ENCODE data around the gene PODNL1. TPM values are rescaled to one million over a fixed set of nuclear protein-coding genes. Genes with fewer than 3 reads are reported as not detected.

Gene PODNL1
- total and polyA plus RNA-seq, 2 of the 13 experiments (the other 11 are each of a cell fraction or from before 2014, with no cell fraction given) = 0.18 TPM; not detected in 1

DNA sequence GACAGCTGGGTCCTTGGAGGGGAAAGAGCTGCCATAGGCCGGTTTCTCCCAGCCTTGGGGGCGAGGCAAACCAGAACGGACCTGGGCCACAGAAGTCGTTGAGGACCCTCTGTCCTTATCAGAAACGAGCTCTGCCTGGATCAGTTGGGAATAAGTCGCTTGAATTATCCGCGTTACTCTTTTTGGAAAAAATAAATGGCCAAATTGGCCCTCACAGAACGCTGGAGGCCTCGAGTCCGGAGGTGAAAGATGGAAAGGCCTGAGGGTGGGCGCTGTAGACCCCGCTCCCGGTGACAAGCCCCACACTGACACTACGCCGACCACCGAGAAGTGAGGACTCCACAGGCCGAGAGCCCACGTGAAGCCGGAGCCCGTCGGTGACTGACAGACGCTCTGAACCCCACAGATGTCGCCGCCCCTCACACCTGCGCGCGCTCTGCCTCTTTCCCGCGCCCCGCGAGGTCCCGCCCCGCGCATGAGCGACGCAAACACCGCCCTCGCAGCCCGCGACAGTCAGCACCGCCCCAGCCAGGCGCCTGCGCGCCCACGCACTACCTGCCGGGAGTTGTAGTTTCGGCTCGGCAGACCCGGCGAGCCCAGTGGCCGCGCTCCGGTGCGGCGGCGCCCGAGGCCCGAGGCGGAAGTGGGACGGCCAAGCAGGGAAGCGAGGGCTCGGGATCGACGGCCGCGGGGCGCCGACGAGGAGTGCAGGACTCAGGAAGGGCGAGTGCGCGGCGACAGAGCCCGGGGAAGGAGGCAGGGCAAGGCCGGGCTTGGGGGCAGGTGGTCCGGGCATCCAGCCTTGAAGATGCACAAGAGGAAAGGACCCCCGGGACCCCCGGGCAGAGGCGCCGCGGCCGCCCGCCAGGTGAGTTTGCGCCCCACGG lies 32.3 kb downstream of the PODNL1 start, which contains the start of the genes BRME1 and CC2D1A (continued):
- TF ChIP-seq, protein P1, sequence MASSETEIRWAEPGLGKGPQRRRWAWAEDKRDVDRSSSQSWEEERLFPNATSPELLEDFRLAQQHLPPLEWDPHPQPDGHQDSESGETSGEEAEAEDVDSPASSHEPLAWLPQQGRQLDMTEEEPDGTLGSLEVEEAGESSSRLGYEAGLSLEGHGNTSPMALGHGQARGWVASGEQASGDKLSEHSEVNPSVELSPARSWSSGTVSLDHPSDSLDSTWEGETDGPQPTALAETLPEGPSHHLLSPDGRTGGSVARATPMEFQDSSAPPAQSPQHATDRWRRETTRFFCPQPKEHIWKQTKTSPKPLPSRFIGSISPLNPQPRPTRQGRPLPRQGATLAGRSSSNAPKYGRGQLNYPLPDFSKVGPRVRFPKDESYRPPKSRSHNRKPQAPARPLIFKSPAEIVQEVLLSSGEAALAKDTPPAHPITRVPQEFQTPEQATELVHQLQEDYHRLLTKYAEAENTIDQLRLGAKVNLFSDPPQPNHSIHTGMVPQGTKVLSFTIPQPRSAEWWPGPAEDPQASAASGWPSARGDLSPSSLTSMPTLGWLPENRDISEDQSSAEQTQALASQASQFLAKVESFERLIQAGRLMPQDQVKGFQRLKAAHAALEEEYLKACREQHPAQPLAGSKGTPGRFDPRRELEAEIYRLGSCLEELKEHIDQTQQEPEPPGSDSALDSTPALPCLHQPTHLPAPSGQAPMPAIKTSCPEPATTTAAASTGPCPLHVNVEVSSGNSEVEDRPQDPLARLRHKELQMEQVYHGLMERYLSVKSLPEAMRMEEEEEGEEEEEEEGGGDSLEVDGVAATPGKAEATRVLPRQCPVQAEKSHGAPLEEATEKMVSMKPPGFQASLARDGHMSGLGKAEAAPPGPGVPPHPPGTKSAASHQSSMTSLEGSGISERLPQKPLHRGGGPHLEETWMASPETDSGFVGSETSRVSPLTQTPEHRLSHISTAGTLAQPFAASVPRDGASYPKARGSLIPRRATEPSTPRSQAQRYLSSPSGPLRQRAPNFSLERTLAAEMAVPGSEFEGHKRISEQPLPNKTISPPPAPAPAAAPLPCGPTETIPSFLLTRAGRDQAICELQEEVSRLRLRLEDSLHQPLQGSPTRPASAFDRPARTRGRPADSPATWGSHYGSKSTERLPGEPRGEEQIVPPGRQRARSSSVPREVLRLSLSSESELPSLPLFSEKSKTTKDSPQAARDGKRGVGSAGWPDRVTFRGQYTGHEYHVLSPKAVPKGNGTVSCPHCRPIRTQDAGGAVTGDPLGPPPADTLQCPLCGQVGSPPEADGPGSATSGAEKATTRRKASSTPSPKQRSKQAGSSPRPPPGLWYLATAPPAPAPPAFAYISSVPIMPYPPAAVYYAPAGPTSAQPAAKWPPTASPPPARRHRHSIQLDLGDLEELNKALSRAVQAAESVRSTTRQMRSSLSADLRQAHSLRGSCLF (CRISPR knock-in tag; IDR thresholded peaks at IDR 0.05; ENCODE audit: borderline replicate concordance) = no peak
- TF ChIP-seq, protein P2, sequence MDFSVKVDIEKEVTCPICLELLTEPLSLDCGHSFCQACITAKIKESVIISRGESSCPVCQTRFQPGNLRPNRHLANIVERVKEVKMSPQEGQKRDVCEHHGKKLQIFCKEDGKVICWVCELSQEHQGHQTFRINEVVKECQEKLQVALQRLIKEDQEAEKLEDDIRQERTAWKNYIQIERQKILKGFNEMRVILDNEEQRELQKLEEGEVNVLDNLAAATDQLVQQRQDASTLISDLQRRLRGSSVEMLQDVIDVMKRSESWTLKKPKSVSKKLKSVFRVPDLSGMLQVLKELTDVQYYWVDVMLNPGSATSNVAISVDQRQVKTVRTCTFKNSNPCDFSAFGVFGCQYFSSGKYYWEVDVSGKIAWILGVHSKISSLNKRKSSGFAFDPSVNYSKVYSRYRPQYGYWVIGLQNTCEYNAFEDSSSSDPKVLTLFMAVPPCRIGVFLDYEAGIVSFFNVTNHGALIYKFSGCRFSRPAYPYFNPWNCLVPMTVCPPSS (IDR thresholded peaks at IDR 0.05) = no peak
- TF ChIP-seq ZNF24 (IDR thresholded peaks at IDR 0.05) = no peak
- TF ChIP-seq ZNF224 (CRISPR knock-in tag; IDR thresholded peaks at IDR 0.05) = peak; percentile 32; the same call in 1 of the 2 replicates
- no peak for TF ChIP-seq ZNF749 (CRISPR knock-in tag; IDR thresholded peaks at IDR 0.05; ENCODE audit: borderline replicate concordance)
- no peak for TF ChIP-seq NFRKB (IDR thresholded peaks at IDR 0.05)
- 0 out of 2 replicates have a peak, but pooled peaks have one; percentile 22 for TF ChIP-seq KLF13 (CRISPR knock-in tag; IDR thresholded peaks at IDR 0.05)
- TF ChIP-seq KDM3A (CRISPR knock-in tag; IDR thresholded peaks at IDR 0.05; ENCODE audit: low read depth) = peak; percentile 68; the same call in 1 of the 2 replicates
- TF ChIP-seq SNAI1 (CRISPR knock-in tag; IDR thresholded peaks at IDR 0.05; ENCODE audit: borderline replicate concordance) = no peak
- TF ChIP-seq ZNF557 (CRISPR knock-in tag; IDR thresholded peaks at IDR 0.05) = 0 out of 2 replicates have a peak, but pooled peaks have one; percentile 71
- TF ChIP-seq, protein P3, sequence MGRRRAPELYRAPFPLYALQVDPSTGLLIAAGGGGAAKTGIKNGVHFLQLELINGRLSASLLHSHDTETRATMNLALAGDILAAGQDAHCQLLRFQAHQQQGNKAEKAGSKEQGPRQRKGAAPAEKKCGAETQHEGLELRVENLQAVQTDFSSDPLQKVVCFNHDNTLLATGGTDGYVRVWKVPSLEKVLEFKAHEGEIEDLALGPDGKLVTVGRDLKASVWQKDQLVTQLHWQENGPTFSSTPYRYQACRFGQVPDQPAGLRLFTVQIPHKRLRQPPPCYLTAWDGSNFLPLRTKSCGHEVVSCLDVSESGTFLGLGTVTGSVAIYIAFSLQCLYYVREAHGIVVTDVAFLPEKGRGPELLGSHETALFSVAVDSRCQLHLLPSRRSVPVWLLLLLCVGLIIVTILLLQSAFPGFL (CRISPR knock-in tag; IDR thresholded peaks at IDR 0.05) = no peak
- TF ChIP-seq RBFOX2 (IDR thresholded peaks at IDR 0.05; ENCODE audit: low read depth, low read length) = peak; percentile 92
- TF ChIP-seq HES4 (CRISPR knock-in tag; IDR thresholded peaks at IDR 0.05; ENCODE audit: borderline replicate concordance) = peak; percentile 96
- no peak for TF ChIP-seq GZF1 (CRISPR knock-in tag; IDR thresholded peaks at IDR 0.05)
- TF ChIP-seq ETV5 (CRISPR knock-in tag; IDR thresholded peaks at IDR 0.05; ENCODE audit: borderline replicate concordance) = peak; percentile 85
- TF ChIP-seq, protein P4, sequence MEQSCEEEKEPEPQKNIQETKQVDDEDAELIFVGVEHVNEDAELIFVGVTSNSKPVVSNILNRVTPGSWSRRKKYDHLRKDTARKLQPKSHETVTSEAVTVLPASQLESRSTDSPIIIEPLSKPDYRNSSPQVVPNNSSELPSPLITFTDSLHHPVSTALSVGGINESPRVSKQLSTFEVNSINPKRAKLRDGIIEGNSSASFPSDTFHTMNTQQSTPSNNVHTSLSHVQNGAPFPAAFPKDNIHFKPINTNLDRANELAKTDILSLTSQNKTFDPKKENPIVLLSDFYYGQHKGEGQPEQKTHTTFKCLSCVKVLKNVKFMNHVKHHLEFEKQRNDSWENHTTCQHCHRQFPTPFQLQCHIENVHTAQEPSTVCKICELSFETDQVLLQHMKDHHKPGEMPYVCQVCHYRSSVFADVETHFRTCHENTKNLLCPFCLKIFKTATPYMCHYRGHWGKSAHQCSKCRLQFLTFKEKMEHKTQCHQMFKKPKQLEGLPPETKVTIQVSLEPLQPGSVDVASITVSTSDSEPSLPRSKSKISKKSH (CRISPR knock-in tag; IDR thresholded peaks at IDR 0.05; ENCODE audit: borderline replicate concordance) = peak; percentile 82; the same call in 1 of the 2 replicates
- peak; percentile 88 for TF ChIP-seq SRY (CRISPR knock-in tag; IDR thresholded peaks at IDR 0.05)
- TF ChIP-seq ZNF282 (IDR thresholded peaks at IDR 0.05; ENCODE audit: partially characterized antibody) = no peak
- peak; percentile 41; the same call in 1 of the 2 replicates for TF ChIP-seq HOXA5 (CRISPR knock-in tag; IDR thresholded peaks at IDR 0.05)
- TF ChIP-seq ZEB1 (IDR thresholded peaks at IDR 0.05; ENCODE audit: insufficient replicate concordance, low read depth) = no peak
- TF ChIP-seq NFIB (CRISPR knock-in tag; IDR thresholded peaks at IDR 0.05; ENCODE audit: borderline replicate concordance) = no peak
